ENCODE data around the gene MAGI2.

DNA sequence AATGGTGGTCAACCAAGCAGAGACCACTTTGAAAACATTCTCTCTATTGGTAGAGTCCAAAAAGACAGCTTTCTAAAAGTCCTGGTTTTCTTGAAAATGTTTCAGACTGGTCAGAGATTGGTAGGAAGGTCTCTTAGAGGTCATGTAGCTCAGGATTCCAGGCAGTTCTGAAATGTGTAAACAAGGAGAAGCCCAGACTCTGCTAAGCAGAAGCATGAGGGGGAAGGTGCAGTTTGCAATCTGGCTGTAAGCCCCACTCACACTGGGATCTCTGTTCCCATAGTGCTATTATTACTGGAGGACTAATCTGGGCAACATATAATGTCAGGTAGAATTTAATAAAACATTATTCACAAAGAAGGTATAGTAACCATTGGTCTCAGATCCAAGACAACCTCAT, 101.1 kb downstream of the MAGI2 start:
- TF ChIP-seq CTCF (IDR thresholded peaks at IDR 0.05) (no peak), POLR2A (IDR thresholded peaks at IDR 0.05) (no peak)

Measured in ovary (tissue), 3 donors.